Ishikawa (cell line): ENCODE results near the gene BSDC1.

Source experiments
- CEBPB ChIP-seq: IDR thresholded peaks from 2 replicates; pipeline ENCODE4 v1.6.1; 2012
- EP300 ChIP-seq: IDR thresholded peaks from 2 replicates; pipeline ENCODE4 v1.6.1; 2012; ENCODE audit warnings: borderline replicate concordance
- FOXM1 ChIP-seq: IDR thresholded peaks from 2 replicates; pipeline ENCODE4 v1.6.1; 2012; ENCODE audit warnings: low read depth, borderline replicate concordance
- TAF1 ChIP-seq: IDR thresholded peaks from 2 replicates; pipeline ENCODE4 v1.6.1; 2012; ENCODE audit warnings: low read depth, mild to moderate bottlenecking
- YY1 ChIP-seq: IDR thresholded peaks from 2 replicates; pipeline ENCODE4 v1.6.1; 2012; ENCODE audit warnings: low read depth

DNA sequence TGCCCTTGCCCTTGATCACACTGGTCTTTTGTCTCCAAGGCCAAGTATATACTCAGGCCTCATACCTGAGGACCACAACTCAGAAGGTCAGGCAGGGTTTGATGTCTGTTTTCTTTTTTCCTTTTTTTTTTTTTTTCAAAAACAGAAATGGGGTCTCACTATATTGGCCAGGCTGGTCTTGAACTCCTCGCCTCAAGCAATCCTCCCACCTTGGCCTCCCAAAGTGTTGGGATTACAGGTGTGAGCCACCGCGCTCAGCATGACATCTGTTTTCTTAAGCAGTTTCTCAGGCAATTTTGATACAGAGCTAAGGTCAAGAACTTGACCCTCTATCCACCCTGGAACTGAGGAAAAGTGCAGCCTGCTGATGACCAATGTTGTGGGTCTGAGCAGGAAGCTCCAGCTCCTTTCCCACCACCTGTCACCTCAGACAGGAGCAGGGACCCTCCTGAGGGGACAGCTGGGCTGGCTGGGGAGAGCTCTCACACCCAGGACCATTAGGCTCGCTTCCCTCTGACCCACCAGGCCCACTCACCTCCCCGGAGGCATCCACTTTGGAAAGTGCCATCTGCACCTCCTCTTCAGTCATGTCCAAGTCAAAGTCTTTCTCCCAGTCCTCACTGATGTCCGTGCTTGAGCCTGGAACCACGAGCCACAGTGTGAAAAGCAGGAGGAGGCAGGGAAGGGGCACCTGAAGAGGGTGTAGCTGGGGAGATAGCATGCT is 26.2 kb downstream of the BSDC1 start:
- no peak for TF ChIP-seq TAF1
- TF ChIP-seq EP300 = no peak
- TF ChIP-seq YY1 = no peak
- TF ChIP-seq FOXM1 = no peak
- TF ChIP-seq CEBPB = no peak
